GM12878 (cell line): ENCODE data around the gene DLG4. TPM values are rescaled to one million over a fixed set of nuclear protein-coding genes. Genes with fewer than 3 reads are reported as not detected.

Experiments used
- BCL11A ChIP-seq: IDR thresholded peaks from 2 replicates; pipeline ENCODE4 v1.6.1; 2011; ENCODE audit warnings: low read depth, low read length
- CHD2 ChIP-seq: IDR thresholded peaks from 2 replicates; pipeline ENCODE4 v1.6.1; 2011; ENCODE audit warnings: low read depth, low read length, improper control_type of control experiment, borderline replicate concordance
- DPF2 ChIP-seq: fragments of 450-650 bp; IDR thresholded peaks from 2 replicates; pipeline ENCODE4 v1.6.1; 2017; ENCODE audit warnings: mild to moderate bottlenecking
- ESRRA ChIP-seq: IDR thresholded peaks from 2 replicates; pipeline ENCODE4 v1.6.1; 2012; ENCODE audit warnings: mild to moderate bottlenecking, low read length, improper control_type of control experiment
- FOXM1 ChIP-seq: IDR thresholded peaks from 2 replicates; pipeline ENCODE4 v1.6.1; 2012; ENCODE audit warnings: low read depth, mild to moderate bottlenecking, inconsistent platforms, low read length, moderate library complexity
- IKZF1 ChIP-seq: fragments of 450-650 bp; conservative IDR thresholded peaks from 2 replicates; pipeline ENCODE4 v1.6.1; 2017; ENCODE audit warnings: antibody characterized with exemption, mild to moderate bottlenecking
- IRF4 ChIP-seq: IDR thresholded peaks from 2 replicates; pipeline ENCODE4 v1.6.1; 2011; ENCODE audit warnings: low read depth, low read length
- KAT2A ChIP-seq: conservative IDR thresholded peaks from 2 replicates; pipeline ENCODE4 v1.6.1; 2011; ENCODE audit warnings: low read depth, low read length; ENCODE audit not compliant: control insufficient read depth
- KLF5 ChIP-seq: fragments of 450-650 bp; IDR thresholded peaks from 2 replicates; pipeline ENCODE4 v1.6.1; 2014; ENCODE audit warnings: mild to moderate bottlenecking; ENCODE audit not compliant: partially characterized antibody
- MEF2B ChIP-seq: fragments of 450-650 bp; IDR thresholded peaks from 2 replicates; pipeline ENCODE4 v1.6.1; 2018; ENCODE audit warnings: mild to moderate bottlenecking, moderate library complexity; ENCODE audit not compliant: partially characterized antibody, poor library complexity, severe bottlenecking
- MTA2 ChIP-seq: fragments of 450-650 bp; IDR thresholded peaks from 2 replicates; pipeline ENCODE4 v1.6.1; 2016; ENCODE audit warnings: low read depth, mild to moderate bottlenecking, moderate library complexity
- NFYB ChIP-seq: IDR thresholded peaks from 2 replicates; pipeline ENCODE4 v1.6.1; 2011; ENCODE audit warnings: low read depth, mild to moderate bottlenecking, low read length, improper control_type of control experiment, moderate library complexity; ENCODE audit not compliant: insufficient read depth
- NR2F1 ChIP-seq: fragments of 450-650 bp; conservative IDR thresholded peaks from 2 replicates; pipeline ENCODE4 v1.6.1; 2017; ENCODE audit warnings: mild to moderate bottlenecking
- RAD51 ChIP-seq: fragments of 450-650 bp; IDR thresholded peaks from 2 replicates; pipeline ENCODE4 v1.6.1; 2016; ENCODE audit warnings: moderate library complexity, mild to moderate bottlenecking, inconsistent platforms
- RELA ChIP-seq: fragments of 450-650 bp; IDR thresholded peaks from 2 replicates; pipeline ENCODE4 v1.8.0; 2014; ENCODE audit warnings: borderline replicate concordance; ENCODE audit not compliant: partially characterized antibody
- RUNX3 ChIP-seq: IDR thresholded peaks from 2 replicates; pipeline ENCODE4 v1.6.1; 2012; ENCODE audit warnings: low read length, inconsistent platforms
- TBL1XR1 ChIP-seq: IDR thresholded peaks from 2 replicates; pipeline ENCODE4 v1.6.1; 2012; ENCODE audit warnings: low read depth, low read length, improper control_type of control experiment
- TCF7 ChIP-seq: IDR thresholded peaks from 2 replicates; pipeline ENCODE4 v1.6.1; 2014; ENCODE audit warnings: antibody characterized with exemption, borderline replicate concordance
- ZNF24 ChIP-seq: fragments of 450-650 bp; IDR thresholded peaks from 2 replicates; pipeline ENCODE4 v1.6.1; 2017; ENCODE audit warnings: antibody characterized with exemption, mild to moderate bottlenecking
- polyA plus RNA-seq, 11 experiments: library from polyadenylated mRNA; depleted of rRNA in 4 of 11; unstranded in 6 of 11; stranded (reverse) in 5 of 11; fragments of >200 nt; fragmentation: Nextera tagmentation in 4 of 11; fragmentation: Illumina TruSeq in 1 of 11; extraction: Ambion mirVana in 4 of 11; extraction: Trizol in 1 of 11; gene quantifications; 1 replicate in 1 of 11; 2 replicates in 10 of 11; pipeline versions ENCODE4 v1.2.1 to v1.2.3, GENCODE V29; 2011 to 2016; ENCODE audit warnings: inconsistent platforms in 2 of 11, missing spikeins in 2 of 11, low read depth in 1 of 11
- total RNA-seq, 4 experiments: library from RNA; depleted of rRNA in 3 of 4; stranded (reverse); fragments of >200 nt in 3 of 4; fragmentation: Illumina TruSeq in 1 of 4; extraction: Trizol in 1 of 4; gene quantifications; 2 replicates each; pipeline versions ENCODE4 v1.2.1 to v1.2.3, GENCODE V29; 2013 to 2021
- TF ChIP-seq, protein P1 (sequence below): IDR thresholded peaks from 2 replicates; pipeline ENCODE4 v1.6.1; 2012; ENCODE audit warnings: low read depth, low read length, improper control_type of control experiment
- TF ChIP-seq, protein P2 (sequence below): fragments of 450-650 bp; IDR thresholded peaks from 2 replicates; pipeline ENCODE4 v1.6.1; 2016; ENCODE audit warnings: mild to moderate bottlenecking
- TF ChIP-seq, protein P3 (sequence below): fragments of 450-650 bp; IDR thresholded peaks from 2 replicates; pipeline ENCODE4 v1.6.1; 2017; ENCODE audit warnings: borderline replicate concordance
- TF ChIP-seq, protein P4 (sequence below): fragments of 450-650 bp; IDR thresholded peaks from 2 replicates; pipeline ENCODE4 v1.6.1; 2016; ENCODE audit warnings: mild to moderate bottlenecking, moderate library complexity, borderline replicate concordance
- TF ChIP-seq, protein P5 (sequence below): IDR thresholded peaks from 2 replicates; pipeline ENCODE4 v1.6.1; 2011; ENCODE audit warnings: mild to moderate bottlenecking, low read depth, low read length, moderate library complexity; ENCODE audit not compliant: insufficient replicate concordance

Gene DLG4
- total and polyA plus RNA-seq, 10 of the 15 experiments (the other 5 are each of a cell fraction or from before 2014, with no cell fraction given): 0.07 to 4.1 (median 1.3) TPM

DNA sequence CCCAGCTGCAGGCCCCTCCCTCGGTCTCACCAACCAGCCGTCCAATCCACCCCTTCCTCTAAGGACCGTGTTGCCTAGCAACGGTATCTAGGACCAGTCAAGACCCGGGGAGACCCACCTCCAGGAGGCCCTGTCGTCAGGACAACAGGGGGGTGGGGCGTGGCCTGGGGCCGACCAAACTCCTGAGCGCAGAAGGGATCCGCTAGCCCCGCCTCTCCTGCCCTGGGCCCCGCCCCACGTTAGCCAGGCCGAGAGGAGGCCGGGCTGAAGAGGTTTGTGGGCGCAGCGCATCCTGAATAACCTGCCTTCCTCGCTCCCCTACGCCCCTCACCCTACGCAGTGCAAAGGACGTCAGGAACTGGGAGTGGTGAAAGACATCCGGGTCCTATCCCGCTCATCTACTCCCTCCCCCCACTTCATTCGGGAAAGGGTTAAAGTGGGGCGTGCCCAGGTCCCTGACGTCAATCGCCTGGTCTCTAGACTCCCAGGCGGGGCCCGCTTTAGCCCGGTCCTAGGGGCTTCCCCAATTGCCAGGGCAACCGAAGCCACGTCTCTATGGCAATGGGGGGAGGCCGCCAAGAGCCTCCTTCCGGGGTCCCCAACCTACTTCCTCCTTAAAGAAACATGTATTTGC is 14.7 kb downstream of the DLG4 start (continued):
- TF ChIP-seq, protein P1, sequence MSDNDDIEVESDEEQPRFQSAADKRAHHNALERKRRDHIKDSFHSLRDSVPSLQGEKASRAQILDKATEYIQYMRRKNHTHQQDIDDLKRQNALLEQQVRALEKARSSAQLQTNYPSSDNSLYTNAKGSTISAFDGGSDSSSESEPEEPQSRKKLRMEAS: no peak
- TF ChIP-seq TCF7 (no peak), ESRRA (no peak), TBL1XR1 (no peak; the same call in 1 of the 2 replicates), KLF5 (peak; percentile 71), KAT2A (no peak), NR2F1 (peak; percentile 57; the same call in 1 of the 2 replicates), RAD51 (no peak), MEF2B (peak; percentile 67), ZNF24 (no peak), FOXM1 (no peak), IRF4 (no peak), RELA (no peak), IKZF1 (peak; percentile 49; the same call in 1 of the 2 replicates), RUNX3 (peak; percentile 16; the same call in 1 of the 2 replicates), NFYB (no peak), BCL11A (no peak), DPF2 (0 out of 2 replicates have a peak, but pooled peaks have one; percentile 52), MTA2 (no peak), CHD2 (peak; percentile 76; the same call in 1 of the 2 replicates)
- TF ChIP-seq, protein P2, sequence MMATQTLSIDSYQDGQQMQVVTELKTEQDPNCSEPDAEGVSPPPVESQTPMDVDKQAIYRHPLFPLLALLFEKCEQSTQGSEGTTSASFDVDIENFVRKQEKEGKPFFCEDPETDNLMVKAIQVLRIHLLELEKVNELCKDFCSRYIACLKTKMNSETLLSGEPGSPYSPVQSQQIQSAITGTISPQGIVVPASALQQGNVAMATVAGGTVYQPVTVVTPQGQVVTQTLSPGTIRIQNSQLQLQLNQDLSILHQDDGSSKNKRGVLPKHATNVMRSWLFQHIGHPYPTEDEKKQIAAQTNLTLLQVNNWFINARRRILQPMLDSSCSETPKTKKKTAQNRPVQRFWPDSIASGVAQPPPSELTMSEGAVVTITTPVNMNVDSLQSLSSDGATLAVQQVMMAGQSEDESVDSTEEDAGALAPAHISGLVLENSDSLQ: peak; percentile 66
- TF ChIP-seq, protein P3, sequence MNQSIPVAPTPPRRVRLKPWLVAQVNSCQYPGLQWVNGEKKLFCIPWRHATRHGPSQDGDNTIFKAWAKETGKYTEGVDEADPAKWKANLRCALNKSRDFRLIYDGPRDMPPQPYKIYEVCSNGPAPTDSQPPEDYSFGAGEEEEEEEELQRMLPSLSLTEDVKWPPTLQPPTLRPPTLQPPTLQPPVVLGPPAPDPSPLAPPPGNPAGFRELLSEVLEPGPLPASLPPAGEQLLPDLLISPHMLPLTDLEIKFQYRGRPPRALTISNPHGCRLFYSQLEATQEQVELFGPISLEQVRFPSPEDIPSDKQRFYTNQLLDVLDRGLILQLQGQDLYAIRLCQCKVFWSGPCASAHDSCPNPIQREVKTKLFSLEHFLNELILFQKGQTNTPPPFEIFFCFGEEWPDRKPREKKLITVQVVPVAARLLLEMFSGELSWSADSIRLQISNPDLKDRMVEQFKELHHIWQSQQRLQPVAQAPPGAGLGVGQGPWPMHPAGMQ: no peak
- TF ChIP-seq, protein P4, sequence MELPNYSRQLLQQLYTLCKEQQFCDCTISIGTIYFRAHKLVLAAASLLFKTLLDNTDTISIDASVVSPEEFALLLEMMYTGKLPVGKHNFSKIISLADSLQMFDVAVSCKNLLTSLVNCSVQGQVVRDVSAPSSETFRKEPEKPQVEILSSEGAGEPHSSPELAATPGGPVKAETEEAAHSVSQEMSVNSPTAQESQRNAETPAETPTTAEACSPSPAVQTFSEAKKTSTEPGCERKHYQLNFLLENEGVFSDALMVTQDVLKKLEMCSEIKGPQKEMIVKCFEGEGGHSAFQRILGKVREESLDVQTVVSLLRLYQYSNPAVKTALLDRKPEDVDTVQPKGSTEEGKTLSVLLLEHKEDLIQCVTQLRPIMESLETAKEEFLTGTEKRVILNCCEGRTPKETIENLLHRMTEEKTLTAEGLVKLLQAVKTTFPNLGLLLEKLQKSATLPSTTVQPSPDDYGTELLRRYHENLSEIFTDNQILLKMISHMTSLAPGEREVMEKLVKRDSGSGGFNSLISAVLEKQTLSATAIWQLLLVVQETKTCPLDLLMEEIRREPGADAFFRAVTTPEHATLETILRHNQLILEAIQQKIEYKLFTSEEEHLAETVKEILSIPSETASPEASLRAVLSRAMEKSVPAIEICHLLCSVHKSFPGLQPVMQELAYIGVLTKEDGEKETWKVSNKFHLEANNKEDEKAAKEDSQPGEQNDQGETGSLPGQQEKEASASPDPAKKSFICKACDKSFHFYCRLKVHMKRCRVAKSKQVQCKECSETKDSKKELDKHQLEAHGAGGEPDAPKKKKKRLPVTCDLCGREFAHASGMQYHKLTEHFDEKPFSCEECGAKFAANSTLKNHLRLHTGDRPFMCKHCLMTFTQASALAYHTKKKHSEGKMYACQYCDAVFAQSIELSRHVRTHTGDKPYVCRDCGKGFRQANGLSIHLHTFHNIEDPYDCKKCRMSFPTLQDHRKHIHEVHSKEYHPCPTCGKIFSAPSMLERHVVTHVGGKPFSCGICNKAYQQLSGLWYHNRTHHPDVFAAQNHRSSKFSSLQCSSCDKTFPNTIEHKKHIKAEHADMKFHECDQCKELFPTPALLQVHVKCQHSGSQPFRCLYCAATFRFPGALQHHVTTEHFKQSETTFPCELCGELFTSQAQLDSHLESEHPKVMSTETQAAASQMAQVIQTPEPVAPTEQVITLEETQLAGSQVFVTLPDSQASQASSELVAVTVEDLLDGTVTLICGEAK: peak; percentile 65; the same call in 1 of the 2 replicates
- TF ChIP-seq, protein P5, sequence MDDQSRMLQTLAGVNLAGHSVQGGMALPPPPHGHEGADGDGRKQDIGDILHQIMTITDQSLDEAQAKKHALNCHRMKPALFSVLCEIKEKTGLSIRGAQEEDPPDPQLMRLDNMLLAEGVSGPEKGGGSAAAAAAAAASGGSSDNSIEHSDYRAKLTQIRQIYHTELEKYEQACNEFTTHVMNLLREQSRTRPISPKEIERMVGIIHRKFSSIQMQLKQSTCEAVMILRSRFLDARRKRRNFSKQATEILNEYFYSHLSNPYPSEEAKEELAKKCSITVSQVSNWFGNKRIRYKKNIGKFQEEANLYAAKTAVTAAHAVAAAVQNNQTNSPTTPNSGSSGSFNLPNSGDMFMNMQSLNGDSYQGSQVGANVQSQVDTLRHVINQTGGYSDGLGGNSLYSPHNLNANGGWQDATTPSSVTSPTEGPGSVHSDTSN: peak; percentile 13
